ENCODE data around the gene FSTL5.

FSTL5 gene

GRCh38 chr4:161595230-161595771 is 568.5 kb downstream of the FSTL5 start:
- no peaks in the 10 kb centered on the region for H3K36me3 ChIP-seq
- H3K27me3 ChIP-seq, result no peaks in the 10 kb centered on the region
- no peak overlapping the region for H3K4me3 ChIP-seq (ENCODE audit: low read depth, low read length)
- no peak for TF ChIP-seq CTCF (IDR thresholded peaks at IDR 0.05; ENCODE audit: low read depth, low read length)
- no peaks in the 10 kb centered on the region for H3K9me3 ChIP-seq
- no peak for DNase-seq
- no peaks in the 10 kb centered on the region for H3K4me1 ChIP-seq

GRCh38 chr4:161585011-161585410 is 578.8 kb downstream of the FSTL5 start:
- no peak for DNase-seq
- TF ChIP-seq CTCF (IDR thresholded peaks at IDR 0.05; ENCODE audit: low read depth, low read length), result no peak

GRCh38 chr4:161583549-161583948 is 580.3 kb downstream of the FSTL5 start:
- no peak for DNase-seq
- H3K9me3 ChIP-seq, result no peaks in the 10 kb centered on the region
- TF ChIP-seq CTCF (IDR thresholded peaks at IDR 0.05; ENCODE audit: low read depth, low read length), result no peak
- H3K36me3 ChIP-seq, result no peaks in the 10 kb centered on the region
- no peaks in the 10 kb centered on the region for H3K4me1 ChIP-seq
- no peak overlapping the region for H3K4me3 ChIP-seq (ENCODE audit: low read depth, low read length)
- H3K27me3 ChIP-seq, result no peaks in the 10 kb centered on the region

More at GRCh38 chr4:161585011-161585410, 578.8 kb downstream of the FSTL5 start:
- H3K4me1 ChIP-seq, result no peaks in the 10 kb centered on the region
- H3K27me3 ChIP-seq, result no peaks in the 10 kb centered on the region
- no peak overlapping the region for H3K4me3 ChIP-seq (ENCODE audit: low read depth, low read length)
- no peaks in the 10 kb centered on the region for H3K36me3 ChIP-seq
- no peaks in the 10 kb centered on the region for H3K9me3 ChIP-seq

- Histone ChIP-seq H3K4me3 (ENCODE audit: low read depth, low read length) (no peak overlapping the region), H3K9me3 (no peaks in the 10 kb centered on the region), H3K4me1 (no peaks in the 10 kb centered on the region), H3K27me3 (no peaks in the 10 kb centered on the region), H3K36me3 (no peaks in the 10 kb centered on the region)
- no peak for TF ChIP-seq CTCF (IDR thresholded peaks at IDR 0.05; ENCODE audit: low read depth, low read length)
- no peak for DNase-seq
These were observed 582.3 kb downstream of the FSTL5 start for GRCh38 chr4:161581262-161582230.

GRCh38 chr4:161577579-161578301 is 586.1 kb downstream of the FSTL5 start:
- Histone ChIP-seq H3K36me3 (no peaks in the 10 kb centered on the region), H3K4me3 (ENCODE audit: low read depth, low read length) (no peak overlapping the region), H3K27me3 (no peaks in the 10 kb centered on the region), H3K4me1 (no peaks in the 10 kb centered on the region), H3K9me3 (no peaks in the 10 kb centered on the region)
- DNase-seq, result no peak
- no peak for TF ChIP-seq CTCF (IDR thresholded peaks at IDR 0.05; ENCODE audit: low read depth, low read length)

Measured in BE2C (cell line).